Tibial nerve (tissue), 4 donors: ENCODE measurements around the gene FAM83G. TPM values are rescaled to one million over a fixed set of nuclear protein-coding genes. Genes with fewer than 3 reads are reported as not detected.

ENCODE experiments used
- DNase-seq, 2 donors: peaks; one replicate each; pipeline ENCODE4 v3.0.0-alpha.2; 2019; ENCODE audit warnings: low spot score in 2 of 2
- H3K27ac ChIP-seq, 4 donors: fragments of 200-600 bp; sonication (generic) in 3 of 4; one replicate each; pipeline ENCODE4 v1.5.1; 2017 to 2019; ENCODE audit warnings: mild to moderate bottlenecking in 1 of 4
- H3K27me3 ChIP-seq, 2 donors: fragments of 200-600 bp; sonication (generic) in 1 of 2; one replicate each; pipeline versions ENCODE4 v1.5.1 to v1.6.0; 2017 to 2019
- H3K36me3 ChIP-seq, 3 donors: fragments of 200-600 bp; sonication (generic); one replicate each; pipeline ENCODE4 v1.5.1; 2018 to 2019
- H3K4me1 ChIP-seq, 4 donors: fragments of 200-600 bp; sonication (generic) in 3 of 4; one replicate each; pipeline ENCODE4 v1.5.1; 2017 to 2019
- H3K4me3 ChIP-seq, 4 donors: fragments of 200-600 bp; sonication (generic) in 3 of 4; one replicate each; pipeline ENCODE4 v1.5.1; 2017 to 2019; ENCODE audit warnings: mild to moderate bottlenecking in 1 of 4, moderate library complexity in 1 of 4
- H3K9me3 ChIP-seq, 4 donors: fragments of 200-600 bp; sonication (generic) in 3 of 4; one replicate each; pipeline ENCODE4 v1.5.1; 2017 to 2019
- EP300 ChIP-seq, 2 donors: sonication (generic); formaldehyde crosslinking; IDR thresholded peaks; one replicate each; pipeline ENCODE4 v1.6.1; 2017; ENCODE audit warnings: antibody characterized with exemption in 2 of 2, mild to moderate bottlenecking in 1 of 2
- POLR2A ChIP-seq, 2 donors: fragments of 450-650 bp; IDR thresholded peaks; one replicate each; pipeline ENCODE4 v1.6.1; 2017; ENCODE audit warnings: antibody characterized with exemption in 2 of 2, mild to moderate bottlenecking in 2 of 2, moderate library complexity in 2 of 2
- WGBS, 2 donors: methylation state at CpG; one replicate each; pipeline ENCODE4 v1.1.5; 2018; 5-methylcytosine and 5-hydroxymethylcytosine counted together
- total RNA-seq, 4 donors: library from RNA; depleted of rRNA; stranded (reverse); fragments of >200 nt; gene quantifications; one replicate each; pipeline ENCODE4 v1.1.0, GENCODE V29; 2016
- TF ChIP-seq, protein P1 (sequence below), 5 experiments: fragments of 200-600 bp in 3 of 5; fragments of 450-650 bp in 2 of 5; sonication (generic) in 3 of 5; IDR thresholded peaks; one replicate each; pipeline ENCODE4 v1.5.1; 2016 to 2019; ENCODE audit warnings: antibody characterized with exemption in 5 of 5, mild to moderate bottlenecking in 3 of 5, moderate library complexity in 2 of 5

Gene FAM83G
- total RNA-seq, 4 donors from 2014 or later: 1.3 to 11.8 (median 3.8) TPM

DNA sequence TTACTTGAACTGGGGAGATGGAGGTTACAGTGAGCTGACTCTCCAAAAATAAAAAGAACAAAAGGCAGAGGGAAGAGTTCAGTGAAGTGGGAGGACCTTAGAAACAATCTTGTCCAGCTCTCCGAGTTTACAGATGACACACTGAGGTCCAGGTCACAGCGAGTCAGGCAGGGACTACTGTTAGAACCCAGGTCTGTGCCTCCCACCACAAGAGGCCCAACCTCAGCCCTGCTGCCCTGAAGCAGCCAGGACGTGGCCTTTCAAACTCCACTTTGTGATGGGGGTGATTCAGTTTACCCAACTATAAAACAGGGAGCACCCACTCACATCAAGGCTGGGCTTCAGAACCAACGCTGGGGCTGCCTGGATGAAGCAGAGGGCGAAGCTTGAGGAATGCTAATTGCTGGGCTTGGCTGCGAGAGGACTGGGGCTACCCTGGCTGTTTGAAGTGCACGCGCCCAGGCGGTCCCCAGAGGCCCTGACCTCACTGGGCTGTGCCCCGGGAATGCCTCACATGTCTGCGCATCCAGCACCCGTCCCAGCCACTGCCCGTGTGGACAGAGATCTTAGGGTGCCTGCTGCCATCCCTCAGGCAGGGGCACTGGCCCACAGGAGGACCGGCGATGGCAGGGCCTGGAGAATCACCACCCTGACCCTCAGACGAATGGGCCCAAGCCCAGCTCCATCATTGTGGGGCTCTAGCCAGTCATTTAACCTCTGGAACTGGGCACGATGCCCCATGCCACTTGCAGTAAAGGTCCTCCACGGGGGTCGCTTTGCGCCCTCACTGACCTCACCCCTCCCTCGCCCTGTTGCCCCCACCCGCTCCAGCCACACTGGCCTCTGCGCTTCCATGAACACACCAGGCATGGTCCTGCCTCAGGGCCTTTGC, 41.2 kb downstream of the FAM83G start:
- DNase-seq: no peak
- Histone ChIP-seq H3K27ac (no peak overlapping the region), H3K27me3 (no peaks in the 10 kb centered on the region), H3K9me3 (no peaks in the 10 kb centered on the region), H3K36me3 (no peaks in the 10 kb centered on the region), H3K4me1 (peaks cover 0 to 11% (median 0%) of the 10 kb centered on the region in 4 donors), H3K4me3 (no peak overlapping the region)
- no peak for TF ChIP-seq EP300 (IDR thresholded peaks at IDR 0.05)
- TF ChIP-seq, protein P1, sequence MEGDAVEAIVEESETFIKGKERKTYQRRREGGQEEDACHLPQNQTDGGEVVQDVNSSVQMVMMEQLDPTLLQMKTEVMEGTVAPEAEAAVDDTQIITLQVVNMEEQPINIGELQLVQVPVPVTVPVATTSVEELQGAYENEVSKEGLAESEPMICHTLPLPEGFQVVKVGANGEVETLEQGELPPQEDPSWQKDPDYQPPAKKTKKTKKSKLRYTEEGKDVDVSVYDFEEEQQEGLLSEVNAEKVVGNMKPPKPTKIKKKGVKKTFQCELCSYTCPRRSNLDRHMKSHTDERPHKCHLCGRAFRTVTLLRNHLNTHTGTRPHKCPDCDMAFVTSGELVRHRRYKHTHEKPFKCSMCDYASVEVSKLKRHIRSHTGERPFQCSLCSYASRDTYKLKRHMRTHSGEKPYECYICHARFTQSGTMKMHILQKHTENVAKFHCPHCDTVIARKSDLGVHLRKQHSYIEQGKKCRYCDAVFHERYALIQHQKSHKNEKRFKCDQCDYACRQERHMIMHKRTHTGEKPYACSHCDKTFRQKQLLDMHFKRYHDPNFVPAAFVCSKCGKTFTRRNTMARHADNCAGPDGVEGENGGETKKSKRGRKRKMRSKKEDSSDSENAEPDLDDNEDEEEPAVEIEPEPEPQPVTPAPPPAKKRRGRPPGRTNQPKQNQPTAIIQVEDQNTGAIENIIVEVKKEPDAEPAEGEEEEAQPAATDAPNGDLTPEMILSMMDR (IDR thresholded peaks at IDR 0.05): no peak
- TF ChIP-seq POLR2A (IDR thresholded peaks at IDR 0.05): no peak
- WGBS, 2 donors: 66 to 72% methylated on average over 11 to 21 of the region's 23 CpGs

DNA sequence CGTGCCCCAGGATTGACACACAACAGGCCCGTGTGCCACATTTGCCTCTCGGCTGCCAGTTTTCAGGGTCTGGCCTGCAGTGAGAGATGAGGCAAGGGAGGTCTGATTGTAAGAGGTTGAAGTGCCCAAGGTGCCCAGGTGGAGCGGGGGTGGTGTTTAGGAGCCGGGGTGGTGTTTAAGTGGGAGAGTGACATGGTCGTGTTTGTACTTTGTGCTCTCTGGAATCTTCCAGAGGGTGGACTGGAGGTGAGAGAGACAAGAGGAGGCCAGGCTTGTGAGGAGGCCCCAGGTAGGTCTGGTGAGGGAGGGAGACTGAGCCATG, 42.1 kb downstream of the FAM83G start:
- Histone ChIP-seq H3K4me3 (no peak overlapping the region), H3K4me1 (peaks cover 0 to 11% (median 0%) of the 10 kb centered on the region in 4 donors), H3K36me3 (no peaks in the 10 kb centered on the region), H3K9me3 (no peaks in the 10 kb centered on the region), H3K27ac (no peak overlapping the region), H3K27me3 (no peaks in the 10 kb centered on the region)
- no peak for TF ChIP-seq EP300 (IDR thresholded peaks at IDR 0.05)
- no peak for TF ChIP-seq POLR2A (IDR thresholded peaks at IDR 0.05)
- TF ChIP-seq, protein P1 (IDR thresholded peaks at IDR 0.05): no peak
- DNase-seq: no peak
- WGBS, 2 donors: 75 to 83% methylated on average over 6 of the region's 6 CpGs

DNA sequence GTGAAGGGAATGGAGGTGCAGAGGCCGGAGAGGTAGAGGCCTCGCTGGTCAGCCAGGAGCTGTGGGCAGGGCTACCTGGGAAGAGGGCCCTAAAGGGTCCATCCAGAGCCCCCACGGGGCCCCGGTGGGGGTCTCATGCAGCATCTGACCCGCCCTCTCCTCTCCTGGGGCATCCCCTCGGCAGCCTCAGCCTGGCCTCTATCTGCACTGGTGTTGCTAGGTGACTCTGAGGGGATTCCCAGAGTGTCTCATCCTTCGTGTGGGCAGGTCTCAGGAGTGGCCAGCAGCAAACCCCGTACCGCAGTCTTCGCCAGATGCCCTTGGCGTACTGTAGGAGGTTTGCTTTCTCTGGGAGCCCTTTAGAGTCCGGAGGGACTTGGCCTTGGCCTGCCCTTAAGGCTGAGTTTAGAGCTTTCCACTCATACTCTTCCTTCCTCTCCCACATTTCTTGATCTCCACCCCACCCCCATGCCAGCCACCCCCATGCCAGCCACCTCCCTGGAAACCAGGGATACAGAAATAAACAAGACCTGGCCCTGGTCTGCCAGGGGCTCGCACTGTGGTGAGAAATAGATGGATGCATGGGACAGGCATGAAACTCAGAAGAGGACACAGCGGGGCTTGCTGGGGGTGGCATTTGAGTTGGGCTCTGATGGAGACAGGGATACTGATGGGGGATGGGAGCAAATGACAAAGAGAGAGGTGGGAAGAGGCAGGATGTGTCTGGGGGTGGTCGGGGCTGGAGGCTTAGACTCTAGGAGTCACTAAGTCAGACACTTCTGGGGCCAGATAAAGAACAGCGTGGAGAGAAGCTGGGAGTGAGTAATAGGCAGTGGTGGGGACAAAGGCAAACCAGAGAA, 42.7 kb downstream of the FAM83G start:
- DNase-seq: no peak
- 70 to 73% methylated on average over 16 of the region's 16 CpGs for whole genome bisulfite sequencing, 2 donors
- Histone ChIP-seq H3K4me3 (no peak overlapping the region), H3K36me3 (no peaks in the 10 kb centered on the region), H3K27ac (no peak overlapping the region), H3K9me3 (no peaks in the 10 kb centered on the region), H3K27me3 (no peaks in the 10 kb centered on the region), H3K4me1 (peaks cover 0 to 11% (median 0%) of the 10 kb centered on the region in 4 donors)
- TF ChIP-seq, protein P1 (IDR thresholded peaks at IDR 0.05): no peak
- TF ChIP-seq POLR2A (IDR thresholded peaks at IDR 0.05): no peak
- TF ChIP-seq EP300 (IDR thresholded peaks at IDR 0.05): no peak

DNA sequence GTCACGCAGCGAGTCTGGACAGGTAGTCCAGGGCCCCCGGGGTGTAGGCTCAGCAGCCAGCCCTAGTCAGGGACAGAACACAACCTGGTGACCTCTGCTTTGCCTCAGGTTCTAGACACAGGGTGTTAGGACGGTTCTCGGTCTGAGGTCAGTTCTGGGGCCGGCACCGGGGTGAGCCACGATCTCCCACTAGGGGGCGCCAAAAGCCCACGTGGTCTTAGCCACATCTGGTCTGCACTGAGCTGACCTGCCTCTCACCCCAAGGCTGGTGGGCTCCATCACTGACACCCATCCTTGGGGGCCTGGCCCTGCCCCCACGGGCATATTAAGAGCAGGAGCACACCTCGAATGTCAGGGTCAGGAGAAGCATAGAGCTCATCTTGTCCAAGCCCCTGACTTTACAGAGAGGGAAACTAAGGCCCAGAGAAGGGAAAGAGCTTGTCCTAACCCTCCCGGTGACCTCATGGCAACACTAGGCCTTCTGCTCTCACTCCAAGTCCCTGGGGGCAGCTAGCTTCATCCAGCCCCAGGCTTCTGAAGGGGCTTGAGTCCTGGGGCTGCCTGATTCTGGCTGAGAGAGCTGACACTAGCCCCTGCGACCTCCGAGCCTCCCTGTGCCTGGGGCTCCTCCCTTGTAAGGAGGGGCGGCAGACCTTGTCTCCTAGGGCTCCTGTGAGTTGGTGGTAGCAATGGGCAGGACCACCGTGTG, 43.6 kb downstream of the FAM83G start:
- peak; percentile 55 to 73 for DNase-seq
- 42 to 61% methylated on average over 8 to 17 of the region's 17 CpGs for WGBS, 2 donors
- Histone ChIP-seq H3K9me3 (no peaks in the 10 kb centered on the region), H3K27me3 (no peaks in the 10 kb centered on the region), H3K4me3 (no peak overlapping the region), H3K4me1 (peaks cover 0 to 11% (median 0%) of the 10 kb centered on the region in 4 donors), H3K36me3 (no peaks in the 10 kb centered on the region), H3K27ac (no peak overlapping the region)
- TF ChIP-seq EP300 (IDR thresholded peaks at IDR 0.05): no peak
- TF ChIP-seq POLR2A (IDR thresholded peaks at IDR 0.05): no peak
- TF ChIP-seq, protein P1 (IDR thresholded peaks at IDR 0.05): peak; percentile 73 to 96 (median 87)
